GM12874 (cell line): Measurements from ENCODE around the gene SOX15.

Source experiments
- CTCF ChIP-seq: IDR thresholded peaks from 2 replicates; pipeline ENCODE4 v1.5.1; 2011; ENCODE audit warnings: low read depth, mild to moderate bottlenecking, control low read depth, low read length, moderate library complexity; ENCODE audit not compliant: insufficient read depth

SOX15 gene

GRCh38 chr17:7548585-7549400, 41.1 kb downstream of the SOX15 start, which contains the start of gene TNFSF12:
Gene TNFSF12 (plus strand): TSS chr17:7549058. CDS start chr17:7549154, 96 bp downstream.
- 0 out of 2 replicates have a peak, but pooled peaks have one; percentile 3 for TF ChIP-seq CTCF

- TF ChIP-seq CTCF: no peak
These were observed 45.0 kb downstream of the SOX15 start for GRCh38 chr17:7544911-7545310.

DNA sequence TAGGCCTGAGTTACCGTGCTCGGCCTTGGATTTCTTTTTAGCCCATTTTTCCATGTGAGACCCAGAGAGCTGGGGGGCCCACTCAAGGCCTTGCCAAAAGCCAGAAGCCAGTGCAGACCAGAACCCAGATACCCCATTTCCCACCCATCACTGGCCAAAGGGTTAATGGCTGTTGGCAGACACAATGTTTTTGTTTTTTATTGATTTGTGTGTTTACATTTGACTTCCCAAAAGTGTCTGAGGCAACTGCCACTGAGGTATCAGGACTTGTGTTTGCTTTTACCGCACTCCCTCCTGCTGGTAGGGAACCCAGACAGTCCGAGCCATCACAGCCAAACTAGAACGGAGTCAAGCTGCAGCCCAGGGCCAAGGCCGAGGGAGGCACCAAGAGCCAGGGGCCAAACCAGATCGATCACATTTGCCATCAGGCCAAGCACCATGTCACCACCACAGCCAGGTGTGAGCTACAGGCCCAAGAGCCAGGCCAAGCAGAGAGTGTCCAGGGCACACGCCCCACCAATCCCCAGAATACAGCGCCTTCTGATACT, 48.7 kb downstream of the SOX15 start:
- no peak for TF ChIP-seq CTCF

GRCh38 chr17:7538891-7539545, 50.9 kb downstream of the SOX15 start:
- TF ChIP-seq CTCF: no peak
